Right ventricle myocardium superior (tissue), 1 donor: ENCODE results near the gene CRABP2. TPM values are rescaled to one million over a fixed set of nuclear protein-coding genes. Genes with fewer than 3 reads are reported as not detected.
A peak's percentile ranks its signal among the peaks of the same experiment; 100 is the strongest.

Experiments used
- ATAC-seq: fragments of 200-7000 bp; cut with Tn5 transposase; one replicate; pipeline ENCODE4 v1.9.1; 2020; ENCODE audit warnings: mild to moderate bottlenecking; ENCODE audit not compliant: poor library complexity
- DNase-seq: peaks from one replicate; pipeline ENCODE4 v3.0.0-alpha.2; 2020
- intact Hi-C: fragments of 100-400 bp; cut with DNase I; formaldehyde crosslinking; loops from one replicate; pipeline ENCODE4 v1.11.2; 2022
- total RNA-seq: library from RNA; stranded (reverse); fragmentation: NEBNext Ultra II Directional; extraction: Animal tissue kit (Norgen Biotek cat#: 25700); gene quantifications from one replicate; pipeline ENCODE4 v1.2.1, GENCODE V29; 2021
- donor health status: DM: no; HTN: yes; CAD: no; lungs with severe emphysema.

Gene CRABP2
- total RNA-seq, 1 donor from 2014 or later: 0.59 TPM

GRCh38 chr1:156743367-156744302, 38.3 kb upstream of the CRABP2 start:
- intact Hi-C loops: no loop called here
- ATAC-seq: no peak
- peak; percentile 35 for DNase-seq

- DNase-seq (peak; percentile 4), ATAC-seq (no peak)
- intact Hi-C loops: no loop called here
Measured at GRCh38 chr1:156742801-156743200, 37.4 kb upstream of the CRABP2 start.

DNA sequence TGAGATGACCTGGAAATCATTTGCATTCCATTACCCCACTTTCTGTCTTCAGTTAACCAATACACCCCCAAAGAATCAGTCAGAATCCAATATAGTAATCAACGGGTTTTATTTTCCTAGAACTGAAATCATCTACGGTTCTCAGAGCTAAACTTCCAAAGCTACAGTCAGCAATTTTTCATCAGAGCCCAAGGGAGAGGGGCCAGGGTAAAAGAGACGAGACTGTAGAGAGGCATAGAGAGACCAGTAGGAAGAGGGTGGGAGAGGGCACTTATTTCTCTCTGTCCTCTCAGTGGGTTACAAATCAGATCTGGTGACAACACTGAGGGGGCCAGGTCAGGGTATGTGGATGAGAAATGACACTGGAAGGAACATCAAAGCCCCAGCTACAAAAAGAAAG, 36.6 kb upstream of the CRABP2 start:
- no peak for ATAC-seq
- intact Hi-C loops: no loop called here
- peak; percentile 19 for DNase-seq

GRCh38 chr1:156741481-156741983, 36.1 kb upstream of the CRABP2 start:
- ATAC-seq (no peak), DNase-seq (peak; percentile 34)
- intact Hi-C loops: no loop called here

- ATAC-seq: peak; percentile 94
- intact Hi-C loops: no loop called here
Measured at GRCh38 chr1:156740741-156741480, 35.5 kb upstream of the CRABP2 start, which contains the start of gene MRPL24. TSS of gene MRPL24 (minus strand) at chr1:156741088. CDS start at chr1:156738704, 2,384 bp downstream.

DNA sequence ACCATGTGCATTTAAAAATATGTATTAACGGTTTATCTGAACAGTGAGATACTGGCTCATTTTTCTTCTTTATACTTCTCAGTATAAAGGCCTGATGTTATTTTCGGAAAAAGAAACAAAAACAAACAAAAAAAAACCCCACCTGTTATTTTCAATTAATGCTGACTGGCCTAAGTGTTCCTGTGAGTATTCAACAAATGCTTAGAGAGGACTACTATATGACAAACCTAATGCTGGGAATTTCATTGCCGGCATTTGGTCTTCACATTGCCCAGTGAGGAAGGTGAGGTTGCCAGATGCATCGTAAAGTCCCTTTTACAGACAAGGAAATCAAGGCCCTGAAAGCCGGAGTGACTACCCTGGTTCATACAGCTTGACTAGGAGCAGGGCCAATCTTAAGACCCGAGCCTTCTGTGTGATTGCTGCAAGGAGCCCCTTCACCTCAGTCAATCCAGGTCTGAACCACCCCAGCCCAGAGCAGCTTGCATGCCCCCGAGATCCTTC, 34.9 kb upstream of the CRABP2 start:
- DNase-seq (no peak), ATAC-seq (peak; percentile 3)
- intact Hi-C loops: no loop called here

More at GRCh38 chr1:156740741-156741480, 35.5 kb upstream of the CRABP2 start, which contains the start of gene MRPL24:
- DNase-seq: peak; percentile 98

DNA sequence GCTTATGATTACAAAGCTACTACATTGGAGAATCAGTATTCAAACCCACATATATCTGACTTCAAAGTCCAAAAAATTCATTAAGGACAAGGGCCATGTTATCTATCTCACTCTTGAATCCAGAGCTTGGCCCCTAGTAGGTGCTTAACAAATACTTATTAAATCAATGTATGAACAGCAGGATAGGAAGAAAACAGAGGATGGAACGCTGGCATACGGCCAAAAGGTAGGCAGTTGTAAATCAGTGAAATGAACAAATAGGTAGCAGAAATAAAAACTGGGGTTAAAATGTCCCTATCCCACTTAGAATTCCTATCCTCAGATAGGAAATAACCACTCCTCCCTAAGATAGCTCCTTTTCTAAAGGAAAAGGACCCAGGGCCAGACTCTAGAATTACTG, 33.5 kb upstream of the CRABP2 start:
- DNase-seq (no peak), ATAC-seq (no peak)
- intact Hi-C loops: no loop called here

DNA sequence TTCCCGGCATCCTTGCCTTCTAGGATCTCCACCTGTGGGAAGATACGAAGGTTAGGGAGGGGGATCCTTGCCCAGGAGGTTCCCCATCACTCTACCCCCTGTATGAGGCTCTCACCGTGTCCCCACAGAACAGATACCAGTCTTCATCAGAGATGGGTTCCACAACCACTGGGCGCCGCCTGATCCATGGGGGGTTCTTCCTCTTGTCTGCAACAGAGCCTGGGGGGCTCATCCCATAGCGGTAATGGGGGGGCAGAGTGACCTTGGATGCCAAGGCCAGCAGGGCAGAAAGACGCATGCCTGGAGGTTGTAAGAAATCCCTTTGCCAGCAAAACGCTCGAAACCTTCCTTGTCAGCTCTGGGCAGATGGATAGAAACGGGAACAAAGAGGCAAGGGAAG, 33.0 kb upstream of the CRABP2 start:
- ATAC-seq (no peak), DNase-seq (no peak)
- intact Hi-C loops: no loop called here

GRCh38 chr1:156733989-156734584, 28.7 kb upstream of the CRABP2 start:
- no peak for DNase-seq
- intact Hi-C loops: no loop called here

GRCh38 chr1:156728599-156729462, 23.4 kb upstream of the CRABP2 start, which contains the start of gene ISG20L2:
TSS of gene ISG20L2 (minus strand) at chr1:156728766. CDS start at chr1:156727652, 1,114 bp downstream.
- intact Hi-C loops: no loop called here
- peak; percentile 95 for ATAC-seq

More at GRCh38 chr1:156733989-156734584, 28.7 kb upstream of the CRABP2 start:
- no peak for ATAC-seq

DNA sequence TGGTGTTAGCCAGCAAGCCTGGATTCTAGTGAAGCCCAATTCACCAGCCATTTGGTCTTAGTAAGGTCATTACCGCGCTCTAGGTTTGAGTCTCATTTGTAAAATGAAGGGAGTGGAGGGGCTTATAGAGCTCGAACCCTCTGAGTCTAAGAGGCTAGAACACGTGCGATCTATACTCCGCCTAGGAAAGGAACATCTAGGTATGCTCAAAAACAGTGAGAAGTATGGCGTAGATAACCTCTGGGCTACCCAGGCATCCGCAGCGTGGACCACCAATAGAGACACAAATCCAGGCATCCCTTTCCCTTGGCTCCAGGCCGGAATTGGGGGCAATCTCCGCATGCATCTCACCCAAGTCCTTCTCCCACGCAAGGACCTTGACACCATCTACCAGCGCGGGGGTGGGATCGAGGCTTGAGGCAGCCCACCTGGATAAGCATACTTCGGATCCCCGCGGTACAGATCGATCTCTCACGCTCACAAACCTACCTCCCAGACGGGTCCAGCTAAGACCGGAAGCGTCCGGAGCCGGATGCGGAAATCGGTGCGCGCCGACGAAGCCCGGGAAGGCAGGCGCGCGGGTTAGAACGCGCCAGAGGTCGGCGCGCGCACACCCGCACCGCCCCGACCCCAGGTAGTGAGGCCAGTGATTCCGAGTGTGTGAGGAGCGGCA, 22.7 kb upstream of the CRABP2 start, which contains the start of gene METTL25B:
METTL25B (plus strand) TSS at position 544 of the 673 bp plus-strand sequence. CDS start 636 bp downstream, outside the sequence.
- ATAC-seq: peak; percentile 84
- DNase-seq: peak; percentile 88
- intact Hi-C loops: no loop called here

More at GRCh38 chr1:156728599-156729462, 23.4 kb upstream of the CRABP2 start, which contains the start of gene ISG20L2:
- DNase-seq: peak; percentile 99

GRCh38 chr1:156727492-156727891, 22.1 kb upstream of the CRABP2 start:
- intact Hi-C loops: no loop called here
- no peak for ATAC-seq
- no peak for DNase-seq

DNA sequence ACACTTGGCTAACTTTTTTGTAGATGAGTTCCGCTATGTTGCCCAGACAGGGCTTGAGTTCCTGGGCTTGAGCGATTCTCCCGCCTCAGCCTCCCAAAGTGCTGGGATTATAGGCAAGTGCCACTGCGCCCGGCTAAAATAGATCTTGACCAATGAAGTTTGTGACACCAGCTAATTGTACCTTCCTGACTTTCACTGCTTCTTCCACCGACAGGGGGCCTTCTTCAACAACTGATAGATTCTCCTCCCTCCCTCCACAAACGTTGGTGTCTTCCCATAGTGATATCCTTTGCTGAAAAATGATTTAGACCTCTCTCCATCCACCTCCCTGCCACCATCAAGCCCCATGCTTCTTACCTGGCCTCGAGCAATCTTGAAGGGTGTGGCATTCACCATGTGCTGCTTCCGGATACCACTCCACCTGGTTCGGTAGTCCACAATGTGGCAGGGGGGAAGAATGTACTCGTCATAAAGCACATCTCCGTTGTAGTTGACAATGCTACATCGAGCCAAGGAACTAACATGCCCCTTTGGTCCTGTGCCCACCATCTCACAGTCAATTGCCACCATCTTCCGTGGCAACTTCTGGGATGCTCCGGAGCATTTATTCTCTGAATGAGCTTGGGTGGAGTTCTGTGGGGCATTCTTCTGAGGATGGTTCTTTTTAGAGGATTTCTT, 21.3 kb upstream of the CRABP2 start:
- intact Hi-C loops: no loop called here
- ATAC-seq (no peak), DNase-seq (no peak)

DNA sequence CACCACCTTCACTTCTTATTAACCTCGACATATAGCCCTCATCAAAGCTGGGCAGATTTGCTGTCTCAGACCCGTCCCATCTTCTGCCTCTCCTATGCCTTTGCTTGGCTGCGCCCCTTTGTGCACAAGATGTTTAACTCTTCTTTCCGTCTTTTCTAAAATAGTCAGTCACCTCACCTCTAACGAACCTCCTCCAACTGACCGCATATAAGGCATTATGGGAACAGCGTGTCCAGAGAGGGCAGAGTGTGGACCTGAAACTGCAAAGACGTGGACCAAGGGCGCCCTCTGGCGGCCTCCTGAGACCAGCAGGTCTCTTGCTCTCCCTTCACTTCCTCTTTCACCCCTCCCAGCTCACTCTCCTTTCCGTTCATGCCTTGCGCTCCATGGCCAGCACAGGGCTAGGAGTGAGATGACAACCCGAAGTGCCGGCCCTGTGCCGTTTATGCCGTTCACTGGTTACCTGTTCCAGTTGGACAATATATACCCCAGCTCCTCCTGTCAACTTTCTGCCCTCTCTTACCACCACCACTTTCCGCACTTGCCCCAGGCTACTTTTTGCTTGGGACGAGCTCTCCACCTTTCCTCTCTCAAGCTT, 20.4 kb upstream of the CRABP2 start:
- ATAC-seq: peak; percentile 79
- DNase-seq: peak; percentile 95
- intact Hi-C loops: loop anchor here (2.0 kb wide), 1 partner anchor 37 kb away; no protein-coding TSS in a partner anchor

DNA sequence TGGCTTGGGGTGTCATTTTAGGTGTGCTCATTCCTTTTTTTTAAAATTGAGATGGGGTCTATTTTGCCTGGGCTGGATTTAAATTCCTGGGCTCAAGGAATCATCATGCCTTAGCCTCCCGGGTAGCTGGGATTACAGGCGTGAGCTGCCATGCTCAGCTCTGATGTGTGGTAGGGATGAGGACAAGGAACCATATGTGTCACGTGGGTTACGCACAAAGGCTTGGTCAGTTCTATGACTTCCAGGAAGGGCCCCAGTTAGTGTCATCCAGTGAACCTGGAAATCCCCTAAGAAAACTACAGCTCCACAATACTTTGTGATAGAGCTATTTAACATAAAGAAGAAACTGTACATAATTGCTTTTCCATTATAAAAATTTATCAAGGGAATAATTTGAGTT, 16.2 kb upstream of the CRABP2 start:
- intact Hi-C loops: no loop called here
- ATAC-seq (no peak), DNase-seq (no peak)

DNA sequence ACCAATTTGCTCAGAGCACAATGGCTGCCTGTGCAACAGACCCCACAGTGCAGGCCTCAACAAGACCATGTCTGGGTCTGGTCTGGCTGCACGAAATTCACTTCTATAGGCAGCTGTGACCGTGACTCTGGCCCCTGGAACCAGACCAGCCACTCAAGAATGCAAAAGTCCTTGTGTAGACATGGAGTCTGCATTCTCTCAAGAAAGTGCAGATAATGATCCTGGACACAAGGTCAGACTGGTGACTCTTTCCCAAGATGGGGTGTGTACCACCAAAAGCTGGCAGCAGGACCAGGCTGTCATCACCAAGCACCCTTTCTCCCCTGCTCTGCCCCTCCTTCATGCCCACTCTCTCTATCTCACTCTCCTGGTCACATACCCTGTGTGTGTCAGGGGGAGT, 15.7 kb upstream of the CRABP2 start:
- no peak for ATAC-seq
- intact Hi-C loops: no loop called here
- DNase-seq: no peak
